ENCODE results near the gene TNFRSF14.

GRCh38 chr1:2563205-2563604 lies 7.0 kb downstream of the TNFRSF14 start:
- TF ChIP-seq CTCF (IDR thresholded peaks at IDR 0.05 in 2 of 3, conservative IDR thresholded peaks at IDR 0.05 in 1 of 3; ENCODE audit: insufficient read depth in 2 of 3, low read depth in 1 of 3, low read length in 3 of 3) (no peak), MECOM (CRISPR knock-in tag; IDR thresholded peaks at IDR 0.05) (no peak), ARID4B (CRISPR knock-in tag; IDR thresholded peaks at IDR 0.05) (no peak), CREB1 (IDR thresholded peaks at IDR 0.05) (no peak), CREB1 (CRISPR knock-in tag; IDR thresholded peaks at IDR 0.05) (no peak), ZFX (CRISPR knock-in tag; IDR thresholded peaks at IDR 0.05) (no peak), CBX2 (IDR thresholded peaks at IDR 0.05; ENCODE audit: insufficient read depth, low read length, poor library complexity, severe bottlenecking) (no peak), TSHZ1 (CRISPR knock-in tag; IDR thresholded peaks at IDR 0.05) (no peak), MLX (CRISPR knock-in tag; conservative IDR thresholded peaks at IDR 0.05) (no peak)
